ENCODE data around the gene GGA1. TPM values are rescaled to one million over a fixed set of nuclear protein-coding genes. Genes with fewer than 3 reads are reported as not detected.

GGA1 gene
- total RNA-seq, 3 donors from 2014 or later (not counting 1 experiment from before 2014, with no cell fraction given), result 69.3 to 87.8 (median 80.2) TPM

DNA sequence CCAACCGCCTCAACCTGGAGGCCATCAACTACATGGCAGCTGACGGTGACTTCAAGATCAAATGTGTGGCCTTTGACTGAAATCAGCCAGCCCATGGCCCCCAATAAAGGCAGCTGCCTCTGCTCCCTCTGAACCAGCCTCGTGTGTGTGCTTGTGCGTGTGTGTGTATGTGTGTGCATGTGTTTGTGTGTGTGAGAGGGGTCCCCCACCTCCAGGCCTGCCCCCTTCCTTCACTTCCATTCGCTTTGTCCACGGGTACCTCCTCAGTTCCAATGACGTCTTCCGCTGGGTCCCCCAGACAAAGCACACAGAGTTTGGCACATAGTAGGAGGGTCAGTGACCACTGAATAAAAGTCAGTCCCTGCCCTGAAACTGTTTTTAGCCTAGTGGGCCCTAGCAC lies 71.0 kb downstream of the GGA1 start:
- intact Hi-C loops (cut with micrococcal nuclease), result loop anchor here (5.0 kb wide), 1 partner anchor 72 kb away; the partner anchor contains the start of gene GGA1
- Histone ChIP-seq H3K27ac (ENCODE audit: low read length) (no peak overlapping the region), H3K4me1 (ENCODE audit: control insufficient read depth, insufficient read depth, low read length) (peaks cover 49% of the 10 kb centered on the region), H3K27me3 (ENCODE audit: control insufficient read depth, insufficient read depth, low read length) (no peaks in the 10 kb centered on the region), H3K9me3 (ENCODE audit: control insufficient read depth, insufficient read depth, low read length) (no peaks in the 10 kb centered on the region), H3K4me3 (ENCODE audit: low read length) (no peak overlapping the region), H3K36me3 (ENCODE audit: control insufficient read depth, insufficient read depth, low read length) (peaks cover 5% of the 10 kb centered on the region)
- Mint-ChIP-seq H3K27me3 (ENCODE audit: low read depth in 2 of 2) (no peaks in the 10 kb centered on the region), H3K27ac (peak overlapping the region; percentile 62 to 81), H3K36me3 (no peaks in the 10 kb centered on the region), H3K4me3 (peak overlapping the region; percentile 21), H3K4me1 (peaks cover 34 to 48% of the 10 kb centered on the region in 2 donors), H3K9me3 (no peaks in the 10 kb centered on the region)
- DNase-seq (no peak), ATAC-seq (no peak)
- TF ChIP-seq, protein P1, sequence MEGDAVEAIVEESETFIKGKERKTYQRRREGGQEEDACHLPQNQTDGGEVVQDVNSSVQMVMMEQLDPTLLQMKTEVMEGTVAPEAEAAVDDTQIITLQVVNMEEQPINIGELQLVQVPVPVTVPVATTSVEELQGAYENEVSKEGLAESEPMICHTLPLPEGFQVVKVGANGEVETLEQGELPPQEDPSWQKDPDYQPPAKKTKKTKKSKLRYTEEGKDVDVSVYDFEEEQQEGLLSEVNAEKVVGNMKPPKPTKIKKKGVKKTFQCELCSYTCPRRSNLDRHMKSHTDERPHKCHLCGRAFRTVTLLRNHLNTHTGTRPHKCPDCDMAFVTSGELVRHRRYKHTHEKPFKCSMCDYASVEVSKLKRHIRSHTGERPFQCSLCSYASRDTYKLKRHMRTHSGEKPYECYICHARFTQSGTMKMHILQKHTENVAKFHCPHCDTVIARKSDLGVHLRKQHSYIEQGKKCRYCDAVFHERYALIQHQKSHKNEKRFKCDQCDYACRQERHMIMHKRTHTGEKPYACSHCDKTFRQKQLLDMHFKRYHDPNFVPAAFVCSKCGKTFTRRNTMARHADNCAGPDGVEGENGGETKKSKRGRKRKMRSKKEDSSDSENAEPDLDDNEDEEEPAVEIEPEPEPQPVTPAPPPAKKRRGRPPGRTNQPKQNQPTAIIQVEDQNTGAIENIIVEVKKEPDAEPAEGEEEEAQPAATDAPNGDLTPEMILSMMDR (IDR thresholded peaks at IDR 0.05), result no peak
- 94% methylated on average over 7 of the region's 8 CpGs for WGBS (ENCODE audit: insufficient coverage)

DNA sequence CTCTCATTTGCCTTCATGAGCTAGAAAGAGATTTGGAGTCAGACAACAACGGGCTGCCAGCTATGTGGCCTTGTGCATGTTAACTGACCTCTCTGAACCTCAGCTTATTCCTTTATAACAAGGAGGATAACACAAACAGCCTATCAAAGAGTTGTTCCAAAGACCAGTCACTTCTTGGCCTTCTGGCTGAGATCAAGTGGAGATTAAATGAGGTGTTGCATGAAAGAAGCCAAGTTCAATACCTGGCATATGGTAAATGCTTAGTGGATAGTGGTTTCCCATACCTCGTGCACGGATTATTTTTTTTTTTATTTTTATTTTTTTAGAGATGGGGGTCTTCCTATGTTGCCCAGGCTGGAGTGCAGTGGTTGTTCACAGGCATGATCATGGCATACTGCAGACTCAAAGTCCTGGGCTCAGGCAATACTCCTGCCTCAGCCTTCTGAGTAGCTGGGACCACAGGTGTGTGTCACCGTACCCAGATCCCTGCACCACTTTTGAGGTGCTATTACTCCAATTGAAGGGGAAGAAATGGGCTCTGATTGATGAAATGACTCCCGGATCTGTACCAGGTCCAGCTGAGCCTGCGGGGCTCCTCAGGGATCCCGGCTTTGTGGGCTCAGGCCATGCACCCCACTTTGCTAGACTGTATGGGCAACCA lies 71.7 kb downstream of the GGA1 start:
- Histone ChIP-seq H3K36me3 (ENCODE audit: control insufficient read depth, insufficient read depth, low read length) (peaks cover 5% of the 10 kb centered on the region), H3K27ac (ENCODE audit: low read length) (no peak overlapping the region), H3K27me3 (ENCODE audit: control insufficient read depth, insufficient read depth, low read length) (no peaks in the 10 kb centered on the region), H3K4me3 (ENCODE audit: low read length) (no peak overlapping the region), H3K9me3 (ENCODE audit: control insufficient read depth, insufficient read depth, low read length) (no peaks in the 10 kb centered on the region), H3K4me1 (ENCODE audit: control insufficient read depth, insufficient read depth, low read length) (peaks cover 43% of the 10 kb centered on the region)
- Mint-ChIP-seq H3K9me3 (no peaks in the 10 kb centered on the region), H3K4me3 (no peak overlapping the region), H3K27me3 (ENCODE audit: low read depth in 2 of 2) (no peaks in the 10 kb centered on the region), H3K4me1 (peaks cover 31 to 42% of the 10 kb centered on the region in 2 donors), H3K36me3 (no peaks in the 10 kb centered on the region), H3K27ac (peak overlapping the region; percentile 62 to 81)
- WGBS (ENCODE audit: insufficient coverage), result 94% methylated on average over 7 of the region's 7 CpGs
- intact Hi-C loops (cut with micrococcal nuclease), result no loop called here
- TF ChIP-seq, protein P1 (IDR thresholded peaks at IDR 0.05), result no peak
- DNase-seq, result no peak
- no peak for ATAC-seq

DNA sequence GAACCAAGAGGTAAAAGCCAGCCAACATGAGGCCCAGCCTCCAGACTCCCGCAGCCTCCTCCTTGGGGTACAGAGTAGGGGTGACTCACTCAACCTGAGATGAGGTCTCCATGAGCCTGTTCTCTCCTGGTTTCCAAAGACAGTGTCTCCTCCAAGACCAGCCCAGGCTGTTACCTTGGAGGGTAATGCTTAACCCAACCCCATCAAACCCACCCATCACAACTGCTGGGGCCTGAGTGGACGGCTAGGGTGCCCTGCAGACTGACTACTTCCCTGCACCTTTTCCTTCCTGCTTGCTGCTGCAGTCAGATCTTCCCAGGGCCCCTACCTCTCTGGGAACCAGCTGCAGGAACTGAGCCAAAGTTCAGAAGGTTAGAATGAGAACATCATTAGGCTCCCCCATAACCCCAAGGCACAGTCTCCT lies 72.4 kb downstream of the GGA1 start:
- H3K4me3 ChIP-seq (ENCODE audit: low read length), result no peak overlapping the region
- Mint-ChIP-seq H3K9me3 (no peaks in the 10 kb centered on the region), H3K27me3 (ENCODE audit: low read depth in 2 of 2) (no peaks in the 10 kb centered on the region), H3K4me3 (no peak overlapping the region), H3K36me3 (no peaks in the 10 kb centered on the region), H3K27ac (peak overlapping the region; percentile 69 to 74), H3K4me1 (peaks cover 25 to 39% of the 10 kb centered on the region in 2 donors)
- intact Hi-C loops (cut with micrococcal nuclease), result loop anchor here (1.0 kb wide), 2 partner anchors 20 to 38 kb away; no protein-coding TSS in a partner anchor
- ATAC-seq, result no peak
- TF ChIP-seq, protein P1 (IDR thresholded peaks at IDR 0.05), result no peak
- no peaks in the 10 kb centered on the region for H3K9me3 ChIP-seq (ENCODE audit: control insufficient read depth, insufficient read depth, low read length)
- peaks cover 5% of the 10 kb centered on the region for H3K36me3 ChIP-seq (ENCODE audit: control insufficient read depth, insufficient read depth, low read length)
- H3K27me3 ChIP-seq (ENCODE audit: control insufficient read depth, insufficient read depth, low read length), result no peaks in the 10 kb centered on the region
- H3K27ac ChIP-seq (ENCODE audit: low read length), result no peak overlapping the region
- DNase-seq, result no peak
- 83% methylated on average over 2 of the region's 2 CpGs for WGBS (ENCODE audit: insufficient coverage)
- H3K4me1 ChIP-seq (ENCODE audit: control insufficient read depth, insufficient read depth, low read length), result peaks cover 42% of the 10 kb centered on the region

Data from natural killer cell (primary cell).